CD8-positive, alpha-beta memory T cell (primary cell): ENCODE measurements around the gene SLC4A8. TPM values are rescaled to one million over a fixed set of nuclear protein-coding genes. Genes with fewer than 3 reads are reported as not detected.
A peak's percentile ranks its signal among the peaks of the same experiment; 100 is the strongest.

Experiments
- CTCF ChIA-PET: fragments of 350-600 bp; sonication (Branson Sonifier 250); formaldehyde crosslinking; loops from one replicate; lab custom pipeline; 2021; ENCODE audit warnings: antibody characterized with exemption; lab: Charles Lee
- POLR2A ChIA-PET: fragments of 350-600 bp; sonication (Branson Sonifier 250); formaldehyde crosslinking; loops from one replicate; lab custom pipeline; 2021; ENCODE audit warnings: antibody characterized with exemption; lab: Charles Lee
- DNase-seq, 5 donors: peaks; one replicate each; pipeline versions ENCODE4 v3.0.0 to v3.0.0-alpha.2; 2020 to 2022; ENCODE audit warnings: mixed read lengths in 1 of 5
- H3K27ac ChIP-seq: one replicate; pipeline ENCODE4 v1.7.0; 2013; ENCODE audit warnings: low read depth, mild to moderate bottlenecking, low read length, moderate library complexity
- H3K27me3 ChIP-seq: 2 replicates; pipeline ENCODE4 v1.7.0; 2013; ENCODE audit warnings: low read length, mild to moderate bottlenecking; ENCODE audit not compliant: insufficient read depth, poor library complexity, severe bottlenecking
- H3K36me3 ChIP-seq: 2 replicates; pipeline ENCODE4 v1.7.0; 2013; ENCODE audit warnings: mild to moderate bottlenecking, low read length, moderate library complexity; ENCODE audit not compliant: insufficient read depth
- H3K4me1 ChIP-seq: 2 replicates; pipeline ENCODE4 v1.7.0; 2013; ENCODE audit warnings: mild to moderate bottlenecking, low read length, moderate library complexity; ENCODE audit not compliant: insufficient read depth
- H3K4me3 ChIP-seq: 2 replicates; pipeline ENCODE4 v1.7.0; 2013; ENCODE audit warnings: mild to moderate bottlenecking, low read length
- H3K9me3 ChIP-seq: 2 replicates; pipeline ENCODE4 v1.7.0; 2013; ENCODE audit warnings: mild to moderate bottlenecking, low read length
- H3K27ac Mint-ChIP-seq, 8 donors: one replicate each; pipeline ENCODE4 v1.8.0; 2020 to 2021; ENCODE audit warnings: mixed read lengths in 8 of 8, mild to moderate bottlenecking in 6 of 8, inconsistent platforms in 3 of 8, moderate library complexity in 3 of 8
- H3K27me3 Mint-ChIP-seq, 2 donors: one replicate each; pipeline ENCODE4 v1.8.0; 2020 to 2021; ENCODE audit warnings: mixed read lengths in 2 of 2, mild to moderate bottlenecking in 1 of 2, moderate library complexity in 1 of 2
- H3K36me3 Mint-ChIP-seq, 3 donors: one replicate each; pipeline ENCODE4 v1.8.0; 2020 to 2021; ENCODE audit warnings: mixed read lengths in 3 of 3, inconsistent platforms in 1 of 3, mild to moderate bottlenecking in 1 of 3
- H3K4me1 Mint-ChIP-seq, 3 donors: one replicate each; pipeline ENCODE4 v1.8.0; 2020 to 2021; ENCODE audit warnings: mixed read lengths in 3 of 3, inconsistent platforms in 1 of 3, mild to moderate bottlenecking in 1 of 3
- H3K4me3 Mint-ChIP-seq, 7 donors: one replicate each; pipeline ENCODE4 v1.8.0; 2020 to 2021; ENCODE audit warnings: mixed read lengths in 7 of 7, mild to moderate bottlenecking in 6 of 7, moderate library complexity in 4 of 7, inconsistent platforms in 2 of 7
- H3K9me3 Mint-ChIP-seq, 5 donors: one replicate each; pipeline ENCODE4 v1.8.0; 2020 to 2022; ENCODE audit warnings: mixed read lengths in 5 of 5, mild to moderate bottlenecking in 3 of 5, moderate library complexity in 2 of 5, inconsistent platforms in 1 of 5
- polyA plus RNA-seq: library from polyadenylated mRNA; unstranded; fragments of 300-500 nt; fragmentation: Illumina TruSeq; gene quantifications from one replicate; pipeline ENCODE4 v1.2.3, GENCODE V29; 2021
- total RNA-seq, 2 experiments: library from RNA; stranded (reverse); gene quantifications; one replicate each; pipeline ENCODE4 v1.2.3, GENCODE V29; 2021

SLC4A8 gene
- total and polyA plus RNA-seq, 3 experiments from 2014 or later = 0.64 to 2.2 (median 2.0) TPM

GRCh38 chr12:51517316-51517715 is 92.7 kb downstream of the SLC4A8 start:
- Mint-ChIP-seq H3K27me3 (peaks cover 0 to 3% of the 10 kb centered on the region in 2 donors), H3K27ac (no peak overlapping the region), H3K4me1 (no peaks in the 10 kb centered on the region), H3K36me3 (peaks cover 0 to 3% (median 0%) of the 10 kb centered on the region in 3 donors), H3K9me3 (no peaks in the 10 kb centered on the region), H3K4me3 (no peak overlapping the region)
- H3K27me3 ChIP-seq = no peaks in the 10 kb centered on the region
- no peak for DNase-seq
- H3K4me3 ChIP-seq = no peak overlapping the region
- H3K27ac ChIP-seq = no peak overlapping the region
- ChIA-PET POLR2A (no interaction called here), CTCF (no interaction called here)
- H3K4me1 ChIP-seq = no peaks in the 10 kb centered on the region
- no peaks in the 10 kb centered on the region for H3K36me3 ChIP-seq
- no peaks in the 10 kb centered on the region for H3K9me3 ChIP-seq

- ChIA-PET POLR2A (no interaction called here), CTCF (no interaction called here)
- no peaks in the 10 kb centered on the region for H3K9me3 Mint-ChIP-seq
These were observed 93.2 kb downstream of the SLC4A8 start for GRCh38 chr12:51517800-51518199.

GRCh38 chr12:51519755-51520154 is 95.1 kb downstream of the SLC4A8 start:
- Histone ChIP-seq H3K36me3 (no peaks in the 10 kb centered on the region), H3K27me3 (no peaks in the 10 kb centered on the region), H3K9me3 (no peaks in the 10 kb centered on the region), H3K27ac (no peak overlapping the region), H3K4me1 (no peaks in the 10 kb centered on the region), H3K4me3 (no peak overlapping the region)
- Mint-ChIP-seq H3K4me3 (no peak overlapping the region), H3K27me3 (peaks cover 0 to 1% of the 10 kb centered on the region in 2 donors), H3K27ac (peak overlapping the region in 1 of 8 donors; percentile 8), H3K36me3 (peaks cover 0 to 3% (median 0%) of the 10 kb centered on the region in 3 donors), H3K9me3 (no peaks in the 10 kb centered on the region), H3K4me1 (no peaks in the 10 kb centered on the region)
- ChIA-PET POLR2A (no interaction called here), CTCF (no interaction called here)
- no peak for DNase-seq

More at GRCh38 chr12:51517800-51518199, 93.2 kb downstream of the SLC4A8 start:
- Histone ChIP-seq H3K36me3 (no peaks in the 10 kb centered on the region), H3K27ac (no peak overlapping the region), H3K4me3 (no peak overlapping the region), H3K4me1 (no peaks in the 10 kb centered on the region), H3K27me3 (no peaks in the 10 kb centered on the region), H3K9me3 (no peaks in the 10 kb centered on the region)
- Mint-ChIP-seq H3K27ac (no peak overlapping the region), H3K36me3 (peaks cover 0 to 3% (median 0%) of the 10 kb centered on the region in 3 donors), H3K4me1 (no peaks in the 10 kb centered on the region), H3K4me3 (no peak overlapping the region), H3K27me3 (peaks cover 0 to 3% of the 10 kb centered on the region in 2 donors)
- DNase-seq = no peak

- DNase-seq = no peak
- Histone ChIP-seq H3K4me3 (no peak overlapping the region), H3K27ac (no peak overlapping the region), H3K27me3 (no peaks in the 10 kb centered on the region), H3K4me1 (no peaks in the 10 kb centered on the region), H3K36me3 (no peaks in the 10 kb centered on the region), H3K9me3 (no peaks in the 10 kb centered on the region)
- Mint-ChIP-seq H3K4me1 (no peaks in the 10 kb centered on the region), H3K4me3 (no peak overlapping the region), H3K9me3 (no peaks in the 10 kb centered on the region), H3K27me3 (peaks cover 0 to 1% of the 10 kb centered on the region in 2 donors), H3K36me3 (peaks cover 0 to 3% (median 0%) of the 10 kb centered on the region in 3 donors), H3K27ac (no peak overlapping the region)
- ChIA-PET POLR2A (no interaction called here), CTCF (interaction anchor here (1.5 kb wide), 2 partner anchors 9 to 12 kb away, joined by 3 to 4 read pairs; no protein-coding TSS in a partner anchor)
These were observed 96.1 kb downstream of the SLC4A8 start for GRCh38 chr12:51520576-51521325.

GRCh38 chr12:51521554-51522276 is 97.1 kb downstream of the SLC4A8 start:
- Mint-ChIP-seq H3K4me3 (no peak overlapping the region), H3K4me1 (no peaks in the 10 kb centered on the region), H3K27me3 (peaks cover 0 to 1% of the 10 kb centered on the region in 2 donors), H3K36me3 (peaks cover 0 to 3% (median 0%) of the 10 kb centered on the region in 3 donors), H3K27ac (no peak overlapping the region), H3K9me3 (no peaks in the 10 kb centered on the region)
- H3K9me3 ChIP-seq = no peaks in the 10 kb centered on the region
- no peaks in the 10 kb centered on the region for H3K36me3 ChIP-seq
- H3K27ac ChIP-seq = no peak overlapping the region
- H3K4me1 ChIP-seq = no peaks in the 10 kb centered on the region
- H3K27me3 ChIP-seq = no peaks in the 10 kb centered on the region
- DNase-seq = no peak
- H3K4me3 ChIP-seq = no peak overlapping the region
- CTCF ChIA-PET = interaction anchor here (1.5 kb wide), 2 partner anchors 9 to 11 kb away, joined by 3 to 4 read pairs; no protein-coding TSS in a partner anchor
- POLR2A ChIA-PET = no interaction called here

GRCh38 chr12:51522696-51523095 is 98.1 kb downstream of the SLC4A8 start:
- H3K9me3 ChIP-seq = no peaks in the 10 kb centered on the region
- H3K27me3 ChIP-seq = no peaks in the 10 kb centered on the region
- CTCF ChIA-PET = interaction anchor here (1.5 kb wide), 1 partner anchor 9 kb away, joined by 4 read pairs; no protein-coding TSS in a partner anchor
- Mint-ChIP-seq H3K9me3 (no peaks in the 10 kb centered on the region), H3K4me3 (no peak overlapping the region), H3K27me3 (no peaks in the 10 kb centered on the region), H3K4me1 (no peaks in the 10 kb centered on the region), H3K27ac (no peak overlapping the region), H3K36me3 (no peaks in the 10 kb centered on the region)
- H3K36me3 ChIP-seq = no peaks in the 10 kb centered on the region
- no peak for DNase-seq
- H3K4me1 ChIP-seq = no peaks in the 10 kb centered on the region
- POLR2A ChIA-PET = no interaction called here
- no peak overlapping the region for H3K4me3 ChIP-seq
- H3K27ac ChIP-seq = no peak overlapping the region

GRCh38 chr12:51524386-51524901 is 99.8 kb downstream of the SLC4A8 start:
- DNase-seq = no peak
- CTCF ChIA-PET = interaction anchor here (1.3 kb wide), 1 partner anchor 103 kb away, joined by 3 read pairs; no protein-coding TSS in a partner anchor
- Histone ChIP-seq H3K9me3 (no peaks in the 10 kb centered on the region), H3K4me3 (no peak overlapping the region), H3K36me3 (no peaks in the 10 kb centered on the region), H3K27me3 (no peaks in the 10 kb centered on the region), H3K27ac (no peak overlapping the region), H3K4me1 (no peaks in the 10 kb centered on the region)
- H3K27ac Mint-ChIP-seq = no peak overlapping the region
- POLR2A ChIA-PET = no interaction called here
- no peaks in the 10 kb centered on the region for H3K9me3 Mint-ChIP-seq
- H3K36me3 Mint-ChIP-seq = no peaks in the 10 kb centered on the region
- peaks cover 0 to 3% of the 10 kb centered on the region in 2 donors for H3K27me3 Mint-ChIP-seq
- H3K4me1 Mint-ChIP-seq = no peaks in the 10 kb centered on the region
- H3K4me3 Mint-ChIP-seq = no peak overlapping the region

DNA sequence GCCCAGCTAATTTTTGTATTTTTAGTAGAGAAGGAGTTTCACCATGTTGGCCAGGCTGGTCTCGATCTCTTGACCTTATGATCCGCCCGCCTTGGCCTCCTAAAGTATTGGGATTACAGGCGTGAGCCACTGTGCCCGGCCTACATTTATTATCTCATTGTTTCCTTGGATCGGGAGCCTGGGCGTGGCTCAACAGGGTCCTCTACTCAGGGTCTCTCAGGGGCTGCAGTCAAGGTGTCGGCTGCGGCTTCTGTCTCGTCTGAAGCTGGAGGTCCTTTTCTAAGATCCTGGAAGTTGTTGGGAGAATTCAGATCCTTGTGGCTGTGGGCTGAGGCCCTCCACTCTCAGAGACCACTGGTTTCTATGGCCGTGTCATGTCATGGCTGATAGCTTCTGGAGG is 100.9 kb downstream of the SLC4A8 start:
- Histone ChIP-seq H3K4me3 (no peak overlapping the region), H3K27me3 (no peaks in the 10 kb centered on the region), H3K9me3 (no peaks in the 10 kb centered on the region), H3K4me1 (no peaks in the 10 kb centered on the region), H3K27ac (no peak overlapping the region), H3K36me3 (no peaks in the 10 kb centered on the region)
- POLR2A ChIA-PET = no interaction called here
- H3K27ac Mint-ChIP-seq = no peak overlapping the region
- no peak for DNase-seq
- H3K4me1 Mint-ChIP-seq = no peaks in the 10 kb centered on the region
- H3K36me3 Mint-ChIP-seq = no peaks in the 10 kb centered on the region
- H3K27me3 Mint-ChIP-seq = peaks cover 0 to 3% of the 10 kb centered on the region in 2 donors
- no peaks in the 10 kb centered on the region for H3K9me3 Mint-ChIP-seq
- CTCF ChIA-PET = no interaction called here
- H3K4me3 Mint-ChIP-seq = no peak overlapping the region
